Heart right ventricle (tissue), 16 donors: ENCODE data around the gene CBX1. TPM values are rescaled to one million over a fixed set of nuclear protein-coding genes. Genes with fewer than 3 reads are reported as not detected.
A peak's percentile ranks its signal among the peaks of the same experiment; 100 is the strongest.

Source experiments
- ATAC-seq, 8 donors: fragments of 200-7000 bp; cut with Tn5 transposase; one replicate each; pipeline ENCODE4 v1.9.1; 2020; ENCODE audit warnings: mild to moderate bottlenecking in 8 of 8, moderate library complexity in 8 of 8, moderate number of reproducible peaks in 1 of 8
- DNase-seq, 2 donors: peaks; one replicate each; pipeline ENCODE4 v3.0.0-alpha.2; 2020
- H3K27ac ChIP-seq, 10 donors: fragments of 200-600 bp; sonication (generic) in 2 of 10; one replicate each; pipeline versions ENCODE4 v1.5.0 to v1.8.0; 2020 to 2022; ENCODE audit warnings: mild to moderate bottlenecking in 3 of 10
- H3K27me3 ChIP-seq, 7 donors: fragments of 200-600 bp; one replicate each; pipeline ENCODE4 v1.8.0; 2021 to 2022; ENCODE audit warnings: mild to moderate bottlenecking in 2 of 7
- H3K36me3 ChIP-seq, 9 donors: fragments of 200-600 bp; sonication (generic) in 1 of 9; one replicate each; pipeline versions ENCODE4 v1.5.0 to v1.8.0; 2020 to 2022; ENCODE audit warnings: mild to moderate bottlenecking in 2 of 9
- H3K4me1 ChIP-seq, 9 donors: fragments of 200-600 bp; sonication (generic) in 1 of 9; one replicate each; pipeline versions ENCODE4 v1.5.0 to v1.8.0; 2020 to 2022; ENCODE audit warnings: mild to moderate bottlenecking in 4 of 9
- H3K4me3 ChIP-seq, 10 donors: fragments of 200-600 bp; sonication (generic) in 2 of 10; one replicate each; pipeline versions ENCODE4 v1.5.0 to v1.8.0; 2020 to 2022; ENCODE audit warnings: mild to moderate bottlenecking in 7 of 10, moderate library complexity in 2 of 10
- H3K9me3 ChIP-seq, 11 donors: fragments of 200-600 bp in 10 of 11; sonication (generic) in 2 of 11; one replicate each; pipeline versions ENCODE4 v1.5.0 to v1.8.0; 2013 to 2022; ENCODE audit warnings: mild to moderate bottlenecking in 2 of 11, control low read depth in 1 of 11, moderate library complexity in 1 of 11
- CTCF ChIP-seq, 9 donors: fragments of 200-600 bp; sonication (generic) in 2 of 9; IDR thresholded peaks; one replicate each; pipeline versions ENCODE4 v1.5.0 to v1.8.0; 2021 to 2022; ENCODE audit warnings: antibody characterized with exemption in 9 of 9, mild to moderate bottlenecking in 5 of 9, moderate library complexity in 1 of 9
- WGBS, 2 donors: extraction: QIAGEN DNeasy Blood & Tissue Kit; methylation state at CpG; one replicate each; pipeline ENCODE4 v1.1.7; 2013; ENCODE audit warnings: inconsistent platforms in 1 of 2; 5-methylcytosine and 5-hydroxymethylcytosine counted together
- intact Hi-C, 10 donors: fragments of 100-400 bp; cut with DNase I; formaldehyde crosslinking; loops; one replicate each; pipeline versions ENCODE4 v1.11.1 to v1.14.2; 2022
- polyA plus RNA-seq, 2 donors: library from polyadenylated mRNA; stranded (reverse); fragments of 200-250 nt; gene quantifications; one replicate each; pipeline ENCODE4 v1.2.3, GENCODE V29; 2013
- total RNA-seq, 10 donors: library from RNA; stranded (reverse); fragmentation: NEBNext Ultra II Directional in 3 of 10; extraction: Animal tissue kit (Norgen Biotek cat#: 25700) in 3 of 10; gene quantifications; one replicate each; pipeline versions ENCODE4 v1.2.1 to v1.2.4, GENCODE V29; 2021 to 2023
- donor health status: Arrhythmogenic right ventricular cardiomyopathy.
- donor health status: ischemic (EF 13 %, LVEDD 7.1; RV severe dilation, severe dysfunction).
- donor health status: healthy with polysubstance abuse.
- donor health status: DM: no; HTN: yes; CAD: no.
- donor health status: DM: no; HTN: no; CAD: no.
- donor health status: ischemic (EF 25% LVEDD 6.9; RV normal size, moderate dysfunction).
- donor health status: ischemic (EF 25% LVEDD 5.7; RV mildly dilated, moderate dysfunction).
- donor health status: healthy.
- donor health status: DM: yes; HTN: yes; CAD: no.
- donor health status: Ischemic cardiomyopathy.
- donor health status: ischemic (EF 35%, LVEDD 5.7; RV mildly dilated, moderate dysfunction).
- donor health status: nonischemic (EF 11% LVEDD 7.7; RV severe dilation, severe dysfunction).
- donor health status: DM: yes; HTN: yes; CAD: no.
- donor health status: PGD.
- donor health status: ischemic (EF 29% LVEDD 5.4; RV normal size, mild dysfunction).
- donor health status: nonischemic (EF 23%, LVEDD 6.1; RV moderate dilation, normal function).

The CBX1 gene
- total and polyA plus RNA-seq, 12 donors: 19.8 to 40.8 (median 35.9) TPM

GRCh38 chr17:48100160-48100559, 1.1 kb downstream of the CBX1 start:
- Histone ChIP-seq H3K36me3 (peaks cover 0 to 10% (median 0%) of the 10 kb centered on the region in 9 donors), H3K4me1 (peaks cover 0 to 33% (median 12%) of the 10 kb centered on the region in 9 donors), H3K9me3 (peaks cover 0 to 5% (median 0%) of the 10 kb centered on the region in 11 donors), H3K27ac (peak overlapping the region in 7 of 10 donors; percentile 84 to 90 (median 88)), H3K27me3 (no peaks in the 10 kb centered on the region), H3K4me3 (peak overlapping the region; percentile 52 to 98 (median 92))
- 26 to 46% methylated on average over 10 of the region's 10 CpGs for WGBS, 2 donors
- no peak for DNase-seq
- intact Hi-C loops: loop anchor here in 1 of 10 donors (10.0 kb wide), 1 partner anchor 265 kb away; the partner anchor contains the start of genes LRRC46 and MRPL10
- ATAC-seq: no peak
- TF ChIP-seq CTCF (IDR thresholded peaks at IDR 0.05): no peak

GRCh38 chr17:48095611-48096010, 5.7 kb downstream of the CBX1 start:
- ATAC-seq: no peak
- WGBS, 2 donors: 94 to 98% methylated on average over 4 of the region's 4 CpGs

GRCh38 chr17:48093341-48094045, 7.8 kb downstream of the CBX1 start:
- Histone ChIP-seq H3K27ac (no peak overlapping the region), H3K4me1 (peaks cover 0 to 8% (median 0%) of the 10 kb centered on the region in 9 donors), H3K36me3 (peaks cover 0 to 41% (median 0%) of the 10 kb centered on the region in 9 donors), H3K27me3 (no peaks in the 10 kb centered on the region), H3K9me3 (no peaks in the 10 kb centered on the region), H3K4me3 (no peak overlapping the region)
- TF ChIP-seq CTCF (IDR thresholded peaks at IDR 0.05): no peak
- ATAC-seq: no peak
- intact Hi-C loops: no loop called here
- no peak for DNase-seq
- WGBS, 2 donors: 88 to 91% methylated on average over 11 of the region's 11 CpGs

More at GRCh38 chr17:48095611-48096010, 5.7 kb downstream of the CBX1 start:
- Histone ChIP-seq H3K9me3 (no peaks in the 10 kb centered on the region), H3K4me1 (peaks cover 0 to 22% (median 8%) of the 10 kb centered on the region in 9 donors), H3K27ac (no peak overlapping the region), H3K36me3 (peaks cover 0 to 36% (median 0%) of the 10 kb centered on the region in 9 donors), H3K4me3 (no peak overlapping the region), H3K27me3 (no peaks in the 10 kb centered on the region)
- intact Hi-C loops: no loop called here
- TF ChIP-seq CTCF (IDR thresholded peaks at IDR 0.05): no peak
- no peak for DNase-seq

- Histone ChIP-seq H3K4me1 (peaks cover 0 to 22% (median 13%) of the 10 kb centered on the region in 9 donors), H3K4me3 (no peak overlapping the region), H3K27ac (no peak overlapping the region), H3K9me3 (no peaks in the 10 kb centered on the region), H3K27me3 (no peaks in the 10 kb centered on the region), H3K36me3 (peaks cover 0 to 5% (median 0%) of the 10 kb centered on the region in 9 donors)
- TF ChIP-seq CTCF (IDR thresholded peaks at IDR 0.05): no peak
- intact Hi-C loops: loop anchor here in 2 of 10 donors (5.0 kb wide), 2 partner anchors 37 to 42 kb away; no protein-coding TSS in a partner anchor
- no peak for DNase-seq
- WGBS, 2 donors: 47 to 64% methylated on average over 2 of the region's 2 CpGs
- no peak for ATAC-seq
These were observed 16.3 kb downstream of the CBX1 start for GRCh38 chr17:48084932-48085331.
